ENCODE results near the gene DNAJB5.
"Not testable (repeated sequence)": the region's sequence is repeated elsewhere in the genome, so short reads cannot be mapped to it uniquely, and the experiment has no call there.

Gene DNAJB5

DNA sequence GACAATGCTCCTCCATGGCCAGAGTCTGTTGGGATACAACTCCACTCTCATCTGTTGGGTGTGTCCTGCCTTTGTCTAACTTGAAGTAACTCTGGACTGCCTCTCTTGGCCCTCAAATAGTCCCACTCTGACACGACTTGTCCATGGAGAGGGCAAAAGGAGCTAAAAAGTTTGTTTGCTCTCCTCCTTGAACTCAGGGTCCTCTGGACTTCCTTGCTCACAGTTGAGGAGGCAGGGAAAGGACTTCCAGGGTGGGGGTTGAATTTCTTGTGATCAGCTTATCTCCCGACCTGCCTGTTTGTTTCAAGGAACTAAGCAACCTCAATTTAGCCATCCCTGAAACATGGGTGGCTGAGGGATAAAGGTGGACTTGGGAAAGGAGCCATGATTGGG lies 11.7 kb downstream of the DNAJB5 start:
- DNase-seq, result no peak

DNA sequence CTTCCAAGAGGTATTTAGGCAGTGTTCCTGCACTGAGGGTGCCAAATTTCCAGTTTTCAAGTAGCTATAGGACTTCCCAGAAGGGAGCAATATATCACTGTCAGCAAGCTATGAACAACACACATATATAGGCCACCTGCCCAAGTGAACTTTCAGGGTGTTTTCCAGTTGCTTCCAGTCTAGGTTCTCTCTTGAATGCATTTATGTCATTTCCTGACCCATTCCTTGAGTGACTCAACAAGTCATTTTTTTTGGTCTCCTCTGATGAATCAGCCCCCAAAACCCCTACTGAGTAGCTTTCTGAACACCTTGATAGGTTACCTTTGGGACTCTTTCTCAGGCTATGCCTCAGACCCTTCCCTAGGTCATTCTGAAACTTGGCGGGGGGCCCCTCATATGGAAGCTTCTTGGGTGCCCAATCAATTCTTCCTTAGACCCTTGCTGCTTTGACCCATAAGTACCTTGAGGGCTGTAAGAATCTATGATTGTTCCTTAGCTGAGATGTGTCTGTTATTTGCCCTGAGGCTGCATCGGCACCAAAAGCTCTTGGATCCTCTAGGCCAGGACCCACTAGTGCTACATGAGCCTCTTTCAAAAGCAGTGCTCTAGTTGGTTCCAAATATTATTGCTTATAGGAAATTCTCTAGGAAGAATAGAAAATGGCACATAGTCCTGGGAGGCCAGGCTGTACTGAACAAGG lies 12.4 kb downstream of the DNAJB5 start:
- no peak for DNase-seq

DNA sequence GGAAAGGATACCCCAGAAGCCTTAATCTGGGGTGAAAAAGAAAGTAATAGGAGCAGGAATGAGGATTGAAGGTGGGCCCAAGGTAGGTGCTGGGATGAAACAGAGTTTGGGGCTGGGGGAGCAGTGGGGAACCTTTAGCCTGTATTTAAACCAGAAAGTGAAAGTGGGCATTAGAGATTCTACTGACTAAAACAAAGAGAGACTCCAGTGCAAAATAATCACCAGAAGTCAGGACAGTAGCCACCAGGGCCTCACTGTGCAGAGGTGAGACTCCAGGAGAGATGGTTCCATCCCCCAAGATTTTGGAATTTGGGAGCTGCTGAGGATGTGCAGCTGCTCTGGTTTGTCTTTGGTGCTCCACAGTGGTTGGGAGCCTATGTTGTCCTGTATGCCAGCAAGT lies 13.1 kb downstream of the DNAJB5 start:
- DNase-seq, result no peak

DNA sequence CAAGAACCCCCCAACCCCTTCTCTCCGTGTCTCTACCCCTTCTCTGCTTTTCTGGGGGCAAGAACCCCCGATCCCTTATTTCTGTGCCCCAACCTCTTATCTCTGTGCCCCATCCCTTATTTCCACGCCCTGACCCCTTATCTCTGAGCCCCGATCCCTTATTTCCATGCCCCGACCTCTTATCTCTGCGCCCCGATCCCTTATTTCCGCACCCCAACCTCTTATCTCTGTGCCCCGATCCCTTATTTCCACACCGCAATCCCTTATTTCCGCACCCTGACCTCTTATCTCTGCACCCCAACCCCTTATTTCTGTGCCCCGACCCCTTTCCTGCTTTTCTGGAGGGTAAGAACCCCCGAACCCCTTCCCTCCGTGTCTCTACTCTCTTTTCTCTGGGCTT lies 14.8 kb downstream of the DNAJB5 start:
- DNase-seq, result not testable (repeated sequence)

DNA sequence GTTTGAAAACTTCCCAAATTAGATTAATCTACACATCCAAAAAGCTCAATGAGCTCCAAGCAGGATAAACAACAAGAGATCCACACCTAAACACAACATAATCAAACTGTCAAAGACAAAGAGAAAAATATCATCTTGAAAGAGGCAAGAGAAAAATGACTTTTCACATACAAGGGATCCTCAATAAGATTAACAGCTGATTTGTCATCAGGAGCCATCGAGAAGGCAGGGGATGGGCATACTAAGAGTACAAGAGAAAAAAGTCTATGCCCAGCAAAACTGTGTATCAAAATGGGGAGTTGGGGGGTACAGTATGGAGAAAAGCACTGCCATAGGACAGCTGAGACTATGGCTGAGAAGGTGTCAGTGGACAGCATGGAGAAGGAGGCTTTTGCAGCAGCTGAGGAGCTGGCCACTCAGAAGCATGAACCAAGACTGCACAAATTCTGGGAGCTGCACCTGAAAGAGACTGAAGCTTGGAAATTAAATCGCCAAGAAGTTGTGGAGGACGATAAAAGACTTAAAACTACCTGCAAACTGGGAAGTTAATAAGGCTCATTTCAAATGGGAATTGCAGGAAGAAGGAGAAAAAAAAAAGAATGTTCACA lies 20.9 kb downstream of the DNAJB5 start:
- DNase-seq, result no peak

DNA sequence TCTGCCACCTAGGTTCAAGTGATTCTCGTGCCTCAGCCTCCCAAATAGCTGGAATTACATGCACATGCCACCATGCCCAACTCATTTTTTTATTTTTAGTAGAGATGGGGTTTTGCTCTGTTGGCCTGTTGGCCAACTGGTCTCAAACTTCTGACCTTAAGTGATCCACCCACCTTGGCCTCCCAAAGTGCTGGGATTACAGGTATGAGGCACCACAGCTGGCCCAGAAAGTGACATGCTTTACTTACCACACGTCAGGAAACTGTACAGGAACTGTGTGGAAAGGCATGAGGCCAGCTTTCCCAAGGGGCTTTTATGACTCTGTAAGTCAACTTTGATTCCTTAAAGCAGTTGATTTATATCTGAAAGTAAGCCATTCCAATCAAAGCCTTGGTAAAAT lies 25.0 kb downstream of the DNAJB5 start:
- DNase-seq, result no peak

DNA sequence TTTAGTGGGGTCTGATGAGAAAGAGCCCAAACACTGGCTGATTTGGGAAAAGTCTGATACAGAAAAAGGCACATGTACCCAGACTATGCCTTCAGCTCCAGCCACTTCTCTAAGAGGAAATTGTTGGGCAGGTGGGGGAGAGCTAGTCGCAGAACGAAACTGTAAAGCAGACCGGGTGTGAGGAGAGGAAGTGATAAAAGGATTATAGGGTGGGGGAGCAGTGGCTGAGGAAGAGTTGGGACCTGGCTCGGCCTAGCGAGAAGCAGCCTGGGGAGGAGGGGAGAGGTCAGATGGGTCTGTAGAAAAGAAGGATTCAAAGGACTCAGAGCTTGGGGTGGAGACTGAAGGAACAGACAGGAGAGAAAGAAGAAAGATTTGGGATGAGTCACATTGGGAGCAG lies 33.9 kb downstream of the DNAJB5 start:
- DNase-seq, result peak; percentile 66

DNA sequence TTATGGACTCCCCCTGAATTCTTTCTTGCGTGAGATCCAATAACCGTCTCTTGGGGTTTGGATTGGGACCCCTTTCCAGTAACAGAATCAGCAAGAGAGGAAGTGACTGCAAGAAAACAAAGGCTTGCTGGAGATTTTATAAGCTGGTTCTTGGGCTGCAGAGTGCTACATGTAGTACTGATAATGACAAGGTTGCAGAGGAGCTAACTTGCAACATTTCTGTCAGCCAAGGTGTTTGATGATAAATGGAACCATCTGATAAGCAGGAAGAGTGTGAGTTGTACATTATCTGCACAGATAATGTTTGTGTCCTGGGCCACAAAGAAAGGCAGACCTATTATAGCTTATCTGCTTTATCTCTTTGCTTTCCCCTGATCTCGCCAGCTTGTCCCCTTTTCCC lies 37.1 kb downstream of the DNAJB5 start:
- DNase-seq, result no peak

DNA sequence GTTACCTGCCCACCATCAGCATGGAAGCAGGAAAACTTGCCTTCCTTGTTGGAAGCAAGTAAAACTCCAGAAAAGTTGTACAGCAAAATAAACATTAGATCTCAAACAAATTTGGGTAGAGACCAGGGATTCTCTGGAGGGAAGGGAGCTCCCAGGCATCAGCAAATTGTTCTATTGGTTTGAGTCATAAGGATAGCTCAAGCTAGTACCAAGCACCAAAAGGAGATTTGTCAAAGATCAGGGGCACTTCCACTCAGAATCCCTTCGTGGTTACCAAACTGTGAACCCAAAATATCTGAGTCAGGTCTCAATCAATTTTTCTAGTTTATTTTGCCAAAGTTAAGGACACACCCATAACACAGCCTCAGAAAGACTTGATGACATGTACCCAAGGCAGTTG lies 37.8 kb downstream of the DNAJB5 start:
- DNase-seq, result no peak

DNA sequence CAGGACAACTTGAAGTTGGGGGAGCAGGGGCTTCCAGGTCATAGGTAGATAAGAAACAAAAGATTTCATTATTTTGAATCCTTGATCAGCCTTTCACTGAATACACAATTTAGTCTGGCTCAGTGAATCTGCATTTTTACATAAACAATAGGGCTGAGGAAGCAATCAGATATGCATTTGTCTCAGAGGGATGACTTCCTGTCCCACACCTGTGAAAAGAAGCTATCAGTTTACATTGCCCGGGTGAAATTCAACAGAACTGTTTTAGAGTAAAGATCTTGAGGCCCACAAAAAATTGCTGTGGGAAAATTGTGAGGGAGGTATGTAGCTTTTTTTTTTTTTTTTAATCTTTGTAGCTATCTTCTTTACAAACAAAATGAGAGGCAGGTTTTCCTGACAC lies 38.3 kb downstream of the DNAJB5 start:
- DNase-seq, result no peak

DNA sequence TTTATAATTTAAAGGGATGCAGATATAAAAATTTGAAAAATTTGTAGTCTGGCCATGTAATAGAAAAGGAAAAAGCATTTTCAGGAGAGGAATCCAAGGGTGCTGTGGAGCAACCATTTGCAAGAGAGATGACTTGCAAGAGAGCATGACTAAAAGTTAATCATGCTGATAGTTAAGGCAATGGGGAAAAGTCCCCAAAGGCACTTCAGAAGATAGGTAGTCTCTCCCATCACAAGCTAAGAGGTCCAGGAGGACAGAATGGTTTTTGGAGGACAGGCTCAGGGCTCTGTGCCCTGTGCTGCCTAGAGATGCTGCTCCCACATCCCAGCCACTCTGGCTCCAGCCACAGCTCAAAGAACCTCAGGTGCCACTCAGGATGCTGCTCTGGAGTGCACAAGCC lies 38.8 kb downstream of the DNAJB5 start:
- DNase-seq, result no peak

DNA sequence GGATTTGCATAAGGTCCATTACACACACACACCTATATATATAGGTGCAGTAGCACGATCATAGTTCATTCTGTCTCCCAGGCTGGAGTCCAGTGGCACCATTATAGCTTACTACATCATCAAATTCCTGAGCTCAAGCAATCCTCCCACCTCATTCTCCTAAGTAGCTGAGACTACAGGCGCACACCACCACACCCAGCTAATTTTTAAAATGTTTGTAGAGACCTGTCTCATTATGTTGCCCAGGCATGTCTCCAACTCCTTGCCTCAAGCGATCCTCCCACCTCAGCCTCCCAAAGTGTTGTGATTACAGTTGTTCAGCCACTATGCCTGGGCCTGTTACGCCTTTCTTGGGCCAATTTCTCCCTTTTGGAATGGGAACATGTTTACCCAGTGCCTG lies 39.7 kb downstream of the DNAJB5 start:
- DNase-seq, result no peak

DNA sequence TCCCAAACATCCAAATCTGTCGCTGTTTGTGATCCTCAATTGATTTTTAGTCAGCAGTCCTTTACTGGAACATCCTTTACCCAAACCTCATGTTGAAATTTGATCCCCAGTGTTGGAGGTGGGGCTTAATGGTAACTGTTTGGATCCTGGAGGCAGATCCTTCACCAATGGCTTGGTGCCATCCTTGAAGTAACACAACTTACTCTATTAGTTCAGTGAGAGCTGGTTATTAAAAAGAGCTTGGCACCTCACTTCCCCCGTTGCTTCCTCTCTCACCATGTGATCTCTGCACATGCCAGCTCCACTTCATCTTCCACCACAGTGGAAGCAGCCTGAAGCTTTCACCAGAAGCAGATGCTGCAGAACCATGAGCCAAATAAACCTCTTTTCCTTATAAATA lies 40.3 kb downstream of the DNAJB5 start:
- no peak for DNase-seq

DNA sequence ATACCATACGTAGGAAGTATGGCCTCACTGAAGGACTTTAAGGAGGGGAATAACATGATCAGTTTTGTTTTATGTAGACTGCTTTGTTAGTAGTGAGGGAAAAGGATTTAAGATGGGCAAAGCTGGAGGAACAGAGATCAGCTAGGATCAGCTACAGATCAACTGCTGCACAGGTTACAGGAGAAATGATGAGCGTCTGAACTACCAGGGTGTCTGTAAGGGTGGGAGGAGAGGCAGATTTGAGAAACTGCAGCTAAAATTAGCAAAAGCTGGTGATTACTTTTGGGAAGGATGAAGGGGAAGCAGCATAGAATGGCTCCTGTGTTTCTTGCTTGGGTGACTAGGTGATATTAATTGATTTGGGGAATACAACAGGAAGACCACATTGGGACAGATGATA lies 43.6 kb downstream of the DNAJB5 start:
- no peak for DNase-seq

DNA sequence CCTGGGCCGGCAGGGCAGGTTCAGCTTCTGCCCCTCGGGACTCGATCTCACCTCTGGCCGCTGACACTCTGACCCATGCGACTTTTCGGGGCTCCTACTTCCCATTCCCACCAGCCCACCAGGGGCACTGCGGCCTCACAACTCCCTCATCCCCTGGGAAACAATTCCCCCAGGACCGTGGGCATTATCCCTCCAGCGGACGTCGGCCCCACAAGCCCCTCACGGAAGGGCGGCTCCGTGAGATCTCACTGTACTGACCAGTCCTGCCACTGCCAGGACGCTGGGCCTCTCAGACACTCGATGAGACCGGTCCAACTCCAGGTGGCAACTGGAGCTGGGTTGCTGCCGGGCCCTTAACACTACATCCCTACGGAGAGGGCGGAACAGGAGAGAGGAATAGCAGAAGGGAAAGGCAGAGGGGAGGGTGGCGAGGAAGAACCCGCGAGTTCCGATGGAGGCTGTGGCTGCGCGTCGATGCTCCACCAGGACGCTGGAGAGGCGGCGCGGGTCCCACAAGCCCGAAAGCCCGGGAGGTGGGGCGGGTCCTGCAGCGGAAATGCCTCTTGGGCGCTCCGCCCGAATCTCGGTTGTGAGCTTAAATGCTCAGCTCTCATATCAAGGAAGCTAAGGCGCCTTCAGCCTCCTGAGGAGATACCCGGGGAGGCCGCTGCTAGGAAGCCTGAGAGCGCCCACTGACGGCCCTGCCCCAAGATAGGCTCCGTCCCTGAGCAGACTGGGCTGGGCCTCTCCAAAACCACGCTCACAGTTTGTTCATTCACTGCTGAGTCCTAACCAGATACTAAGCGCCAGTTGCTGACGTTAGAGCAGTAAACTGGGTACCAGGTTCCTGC lies 46.5 kb downstream of the DNAJB5 start:
- DNase-seq, result no peak

DNA sequence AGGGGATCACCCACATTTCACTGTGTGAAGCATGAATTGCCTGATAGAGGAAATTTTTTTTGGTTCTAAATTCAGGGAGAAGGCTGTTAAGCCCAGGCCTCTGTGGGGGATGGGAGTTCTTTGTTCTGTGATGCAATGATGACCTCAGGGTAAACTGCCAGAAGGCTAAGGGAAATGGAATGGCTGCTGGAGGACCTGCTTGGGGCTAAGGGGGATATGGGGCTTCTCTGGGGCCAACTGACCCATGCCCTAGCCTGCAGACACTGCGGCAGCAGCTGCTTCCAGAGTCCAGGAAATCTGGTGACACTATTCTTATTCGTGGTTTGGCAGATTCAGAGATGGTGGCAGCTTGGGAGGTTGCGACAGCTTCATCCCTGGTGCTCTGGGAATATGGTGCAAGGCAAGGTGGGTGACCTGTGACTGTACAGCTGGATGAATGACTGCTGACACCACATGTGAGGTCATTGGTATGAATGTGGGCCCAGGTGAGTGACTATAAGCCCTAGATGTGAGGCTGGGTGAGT lies 52.6 kb downstream of the DNAJB5 start:
- no peak for DNase-seq

DNA sequence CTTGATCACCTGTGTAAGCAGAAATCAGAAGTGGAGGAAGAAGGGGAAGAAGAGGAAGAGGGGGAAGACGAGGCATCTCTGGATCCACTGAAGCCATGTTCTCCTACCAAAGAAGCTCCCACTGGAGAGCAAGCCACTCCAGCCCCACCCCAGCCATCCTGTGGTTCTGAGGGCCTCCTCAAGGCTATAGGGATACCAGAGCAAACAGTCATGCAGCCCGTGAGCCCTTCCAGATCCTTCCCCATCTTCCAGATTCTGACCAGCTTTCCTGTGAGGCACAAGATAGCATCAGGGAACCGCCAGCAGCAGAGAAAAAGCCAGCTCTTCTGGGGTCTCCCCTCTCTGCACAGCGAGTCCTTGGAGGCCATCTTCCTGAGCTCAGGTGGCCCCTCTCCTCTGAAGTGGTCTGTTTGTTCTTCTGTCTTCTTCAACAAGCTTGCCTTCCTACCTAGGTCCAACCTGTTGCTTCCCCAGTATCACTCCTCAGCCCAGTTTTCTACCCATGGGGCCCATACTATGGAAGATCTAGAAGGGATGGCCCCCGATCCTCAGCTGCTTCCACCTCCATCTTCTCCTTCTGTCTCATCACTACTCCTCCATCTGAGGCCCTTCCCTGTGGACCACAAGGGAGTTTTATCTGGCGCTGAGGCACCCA lies 53.5 kb downstream of the DNAJB5 start:
- DNase-seq, result no peak

DNA sequence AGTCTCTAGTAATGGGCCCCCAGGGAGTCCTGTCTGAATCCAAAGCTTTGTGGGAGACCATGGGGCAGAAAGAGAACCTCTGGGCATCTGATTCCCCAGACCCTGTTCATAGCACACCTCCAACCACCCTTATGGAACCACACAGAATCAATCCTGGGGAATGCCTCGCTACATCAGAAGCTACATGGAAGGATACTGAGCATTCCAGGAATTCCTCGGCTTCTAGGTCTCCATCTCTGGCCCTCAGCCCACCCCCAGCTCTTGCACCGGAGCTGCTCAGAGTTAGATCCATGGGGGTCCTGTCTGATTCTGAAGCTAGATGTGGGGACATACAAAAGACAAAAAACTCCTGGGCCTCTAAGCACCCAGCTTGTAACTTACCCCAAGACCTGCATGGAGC lies 54.5 kb downstream of the DNAJB5 start:
- no peak for DNase-seq

Data from GDM1 (cell line).